RPMI8226 (cell line): ENCODE measurements around the gene APBB1.

Experiments
- DNase-seq: peaks from one replicate; pipeline ENCODE4 v3.0.0-alpha.2; 2015

Gene APBB1

DNA sequence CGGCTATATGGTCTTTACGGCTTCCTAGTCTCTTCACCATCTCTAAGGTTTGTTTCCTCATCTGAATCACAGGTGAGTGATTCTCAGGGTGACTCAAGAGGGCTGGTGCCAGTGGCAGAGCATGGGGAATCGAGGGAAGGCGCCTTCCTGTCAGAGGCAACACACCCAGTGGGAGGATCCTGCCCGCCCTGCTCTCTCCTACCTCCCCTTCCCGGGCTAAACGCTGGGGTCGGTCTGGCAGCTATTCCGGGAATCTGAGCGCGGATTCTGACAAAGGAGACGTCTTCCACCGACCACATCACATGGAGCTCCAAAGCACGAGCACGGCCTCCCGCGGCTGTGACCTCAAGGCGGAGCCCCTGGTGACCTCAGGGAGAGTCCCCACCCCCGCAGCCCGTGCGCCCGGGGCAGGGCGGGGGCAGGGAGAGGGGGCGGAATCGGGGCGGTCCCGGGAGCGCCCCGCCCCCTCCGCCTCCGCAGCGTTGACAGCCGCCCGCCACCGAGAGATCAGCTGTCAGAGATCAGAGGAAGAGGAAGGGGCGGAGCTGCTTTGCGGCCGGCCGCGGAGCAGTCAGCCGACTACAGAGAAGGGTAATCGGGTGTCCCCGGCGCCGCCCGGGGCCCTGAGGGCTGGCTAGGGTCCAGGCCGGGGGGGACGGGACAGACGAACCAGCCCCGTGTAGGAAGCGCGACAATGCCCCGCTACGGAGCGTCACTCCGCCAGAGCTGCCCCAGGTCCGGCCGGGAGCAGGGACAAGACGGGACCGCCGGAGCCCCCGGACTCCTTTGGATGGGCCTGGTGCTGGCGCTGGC, 28.8 kb downstream of the APBB1 start, which contains the start of gene SMPD1:
Gene SMPD1 (plus strand): TSS at position 570 of the 813 bp plus-strand sequence. CDS start 125 bp downstream, at position 695.
- peak; percentile 90 for DNase-seq

DNA sequence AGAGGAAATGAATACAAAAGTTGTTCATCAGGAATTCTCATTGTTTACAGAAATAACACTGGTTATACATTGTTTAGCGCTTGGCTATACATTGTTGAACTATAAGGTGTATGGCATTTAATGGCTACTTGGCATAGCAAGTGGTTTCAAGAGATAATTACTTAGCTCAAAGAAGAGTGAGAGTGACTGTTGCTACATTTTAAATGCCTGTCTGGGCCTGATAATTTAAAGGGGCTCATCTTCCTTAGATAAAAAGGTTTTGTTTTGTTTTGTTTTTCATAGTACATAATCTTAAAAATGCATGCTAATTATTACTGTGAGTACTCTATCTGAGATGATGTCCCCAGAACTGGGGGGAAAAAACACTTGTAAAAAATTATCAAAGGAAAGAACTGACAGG, 30.1 kb downstream of the APBB1 start:
- DNase-seq: no peak

- no peak for DNase-seq
These were observed 30.9 kb downstream of the APBB1 start for GRCh38 chr11:6387811-6388599.

GRCh38 chr11:6385046-6385777, 33.7 kb downstream of the APBB1 start:
- DNase-seq: no peak

DNA sequence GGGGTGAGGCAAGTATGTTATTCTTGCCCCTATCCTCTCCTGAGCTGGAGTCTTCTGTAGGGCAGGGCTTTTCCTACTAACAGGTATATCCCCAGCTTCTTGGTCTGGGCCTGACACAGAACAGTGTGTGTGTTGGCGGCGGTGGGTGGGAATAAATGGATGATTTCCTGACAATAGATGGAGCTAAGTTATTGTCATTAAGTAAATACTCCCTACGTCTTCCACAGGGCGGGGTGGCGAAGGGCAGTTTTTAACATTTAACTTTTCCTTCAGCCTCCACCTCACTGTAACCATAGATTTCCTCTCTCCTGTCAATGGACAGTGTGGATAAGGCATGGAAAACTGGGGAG, 40.3 kb downstream of the APBB1 start:
- DNase-seq: no peak

DNA sequence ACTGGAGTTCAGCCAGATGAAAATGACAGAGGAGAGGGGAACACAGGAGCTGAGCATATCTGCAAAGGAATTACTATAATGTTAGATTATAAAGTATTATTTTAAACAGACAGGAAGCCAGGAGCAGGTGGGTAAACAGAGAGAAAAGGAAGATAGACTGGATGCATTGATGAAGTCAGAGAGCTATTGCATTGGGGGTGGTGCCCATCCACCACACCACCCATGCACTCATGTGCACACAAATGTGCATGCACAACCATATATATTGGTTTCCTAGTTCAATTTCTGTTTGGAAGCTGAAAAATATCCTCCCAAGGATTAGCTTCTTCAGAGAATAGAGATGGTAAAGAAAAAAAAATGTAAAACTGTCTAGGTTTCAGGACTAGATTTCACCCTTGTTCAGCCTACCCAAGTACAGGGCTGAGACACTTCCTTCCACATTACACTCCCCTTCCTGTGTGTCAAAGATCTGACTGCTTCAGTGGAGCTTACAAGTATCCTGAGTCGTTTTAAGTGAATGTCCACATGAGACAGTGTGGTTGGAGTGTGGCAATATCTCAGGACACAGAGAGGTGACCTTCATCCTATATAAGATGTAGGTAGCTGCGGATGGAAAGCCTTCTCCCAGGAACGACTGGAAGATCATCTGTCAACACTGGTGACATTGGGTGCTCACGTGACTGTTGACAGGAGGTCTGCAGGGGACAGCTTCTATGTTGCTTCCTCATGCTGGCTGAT, 40.8 kb downstream of the APBB1 start:
- DNase-seq: no peak

- no peak for DNase-seq
These were observed 47.1 kb downstream of the APBB1 start for GRCh38 chr11:6371825-6372224.

- no peak for DNase-seq
These were observed 53.2 kb downstream of the APBB1 start for GRCh38 chr11:6365659-6366058.

- DNase-seq: peak; percentile 61
These were observed 55.8 kb downstream of the APBB1 start for GRCh38 chr11:6362873-6363678.

- DNase-seq: no peak
These were observed 56.6 kb downstream of the APBB1 start for GRCh38 chr11:6362185-6362872.

DNA sequence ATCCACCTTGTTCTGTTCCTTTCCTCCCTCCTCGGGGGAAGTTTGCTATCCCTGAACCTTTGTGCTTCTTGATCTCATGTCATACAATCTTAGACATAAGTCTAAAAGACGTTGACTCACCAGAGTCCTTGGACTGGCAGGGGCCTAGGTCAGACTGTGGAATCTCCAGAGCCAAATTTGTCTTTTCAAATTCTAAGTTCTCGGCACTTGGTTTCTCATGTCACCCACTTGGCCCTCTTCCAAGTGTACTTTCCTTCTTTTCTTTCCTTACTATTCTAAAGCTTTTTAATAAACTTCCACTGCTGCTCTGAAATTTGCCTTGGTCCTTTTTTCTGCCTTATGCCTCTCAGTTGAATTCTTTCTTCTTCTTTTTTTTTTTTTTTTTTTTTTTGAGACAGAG, 58.7 kb downstream of the APBB1 start:
- no peak for DNase-seq

DNA sequence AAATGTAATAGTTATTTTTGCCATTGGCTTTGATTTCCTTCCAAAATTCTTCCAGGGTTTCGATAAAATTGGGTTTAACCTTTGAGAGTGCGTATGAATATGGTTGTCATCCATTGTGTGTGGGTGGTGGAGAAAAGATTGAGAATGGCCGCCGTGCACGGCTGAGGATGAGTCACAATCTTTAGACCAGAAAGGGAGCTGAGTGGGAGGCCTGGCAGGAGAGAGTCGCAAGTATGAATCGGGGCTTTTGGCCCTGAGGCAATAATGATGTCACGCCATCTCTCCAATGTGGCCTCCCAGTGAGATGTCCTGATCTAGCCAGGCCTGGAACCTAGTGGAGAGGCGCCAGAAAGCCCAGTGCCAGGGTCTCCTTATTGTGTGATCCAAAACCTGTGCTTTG, 61.7 kb downstream of the APBB1 start:
- no peak for DNase-seq

DNA sequence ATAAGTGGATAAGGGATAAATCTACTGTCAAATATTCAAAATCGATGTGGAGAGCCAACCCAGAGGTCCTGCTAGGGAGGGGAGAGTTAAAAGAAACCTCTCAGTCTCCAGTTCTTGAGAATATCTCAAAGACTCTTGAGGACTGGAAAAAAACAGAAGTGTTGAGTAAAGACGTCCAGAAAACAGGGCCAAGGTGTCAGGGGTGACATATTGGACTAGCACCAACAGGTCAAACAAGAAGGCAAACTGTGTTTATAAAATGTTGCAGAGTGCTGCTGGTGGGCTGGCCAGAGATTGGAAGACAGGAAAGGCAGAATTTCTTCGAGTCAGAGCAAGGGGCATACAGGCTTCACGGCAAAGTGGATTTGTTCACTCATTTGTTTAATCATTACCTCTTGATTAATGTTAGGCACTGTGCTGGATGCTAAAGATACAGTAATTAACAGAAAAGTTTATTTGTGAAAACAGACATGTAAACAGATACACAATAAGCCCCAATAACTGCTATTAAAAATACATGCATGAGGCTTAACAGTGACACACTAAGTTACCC, 62.3 kb downstream of the APBB1 start:
- no peak for DNase-seq

- DNase-seq: no peak
These were observed 64.0 kb downstream of the APBB1 start for GRCh38 chr11:6354651-6355485.

GRCh38 chr11:6353367-6353987, 65.4 kb downstream of the APBB1 start:
- DNase-seq: peak; percentile 59

DNA sequence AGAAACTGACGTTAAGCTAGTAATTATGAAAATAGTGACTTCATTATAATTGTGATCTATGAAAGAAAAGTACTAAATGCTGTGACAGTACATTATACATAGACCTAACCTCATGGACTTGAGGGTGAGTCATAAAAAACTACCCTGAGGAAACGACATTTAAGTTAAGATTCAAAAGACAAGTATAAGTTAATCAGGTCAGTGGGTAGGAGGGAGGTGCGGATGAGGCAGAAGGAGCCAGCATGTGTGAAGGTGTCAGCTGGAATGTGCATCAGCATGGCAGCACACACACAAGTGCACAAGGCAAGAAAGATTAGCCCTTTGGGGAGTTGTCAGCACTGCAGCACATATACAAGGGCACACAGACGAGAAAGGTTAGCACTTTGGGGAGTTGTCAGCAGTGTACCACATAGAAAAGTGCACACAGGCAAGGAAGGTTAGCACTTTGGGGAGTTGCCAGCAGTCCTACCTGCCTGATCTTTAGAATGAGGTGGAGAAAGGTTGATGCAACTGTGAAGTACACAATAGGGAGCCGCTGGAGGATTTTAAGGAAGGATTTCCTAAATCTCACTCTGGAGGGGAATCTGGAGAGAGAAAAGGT, 67.0 kb downstream of the APBB1 start:
- DNase-seq: no peak

DNA sequence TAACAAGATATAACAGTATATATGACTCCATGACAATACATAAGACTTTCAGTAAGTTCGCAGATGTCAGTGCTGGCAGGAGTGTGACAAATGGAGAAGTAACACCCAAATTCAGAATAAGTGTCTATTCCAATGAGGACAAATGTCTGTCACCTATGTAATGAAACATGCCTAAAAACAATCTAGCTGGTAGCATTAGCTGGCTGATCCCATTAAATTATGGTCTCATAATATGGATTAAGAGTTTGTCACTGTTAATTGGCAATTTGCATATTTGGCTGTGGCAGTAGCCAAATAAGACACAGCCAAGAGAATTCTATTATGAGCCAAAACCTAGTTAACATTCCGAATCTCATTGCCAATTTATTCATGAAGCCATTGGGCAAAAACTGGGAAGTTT, 68.4 kb downstream of the APBB1 start:
- no peak for DNase-seq

DNA sequence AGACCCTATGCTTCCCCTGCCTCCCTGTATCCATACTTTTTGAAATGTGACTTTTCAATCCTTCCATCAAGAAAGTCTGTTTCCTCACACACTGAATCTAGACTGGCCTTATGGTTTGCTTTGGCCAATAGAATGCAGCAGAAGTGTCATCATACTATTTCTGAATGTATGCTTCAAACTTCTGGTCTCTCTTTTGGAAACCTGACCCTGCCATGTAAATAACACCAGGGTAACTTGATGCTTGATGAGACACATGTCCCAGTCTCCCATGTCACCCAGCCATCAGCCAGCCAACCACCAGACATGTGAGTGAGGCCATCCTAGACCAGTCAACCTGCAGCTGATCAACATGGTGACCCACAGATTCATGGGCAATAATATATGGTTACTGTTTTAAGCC, 68.9 kb downstream of the APBB1 start:
- DNase-seq: no peak

DNA sequence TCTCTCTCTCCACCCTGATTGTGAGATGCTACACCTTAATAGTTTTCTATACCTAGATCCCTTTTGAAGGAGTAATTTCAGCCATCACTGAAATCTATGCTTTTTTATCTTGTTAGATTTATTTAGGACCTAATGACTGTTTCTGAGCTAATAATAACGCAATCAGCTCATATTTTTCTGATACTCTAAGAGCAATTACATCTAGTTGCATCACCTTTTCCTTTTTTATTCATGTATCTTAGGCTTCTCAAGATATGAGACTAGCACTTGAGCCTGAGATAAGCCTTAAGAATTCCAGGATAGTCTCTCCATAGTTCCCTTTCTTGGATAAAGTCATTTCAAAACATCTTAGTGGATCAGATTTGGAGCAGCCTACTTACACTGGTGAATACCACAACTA, 73.5 kb downstream of the APBB1 start:
- no peak for DNase-seq
